Activated CD8-positive, alpha-beta memory T cell treated with anti-CD3 and anti-CD28 coated beads, Interleukin-2, amount 50 U/mL, for 1 hour (primary cell): ENCODE measurements around the gene VWF.
"Not testable (repeated sequence)": the region's sequence is repeated elsewhere in the genome, so short reads cannot be mapped to it uniquely, and the experiment has no call there.

Source experiments
- DNase-seq: peaks from one replicate; pipeline ENCODE4 v3.0.0-alpha.2; 2020; ENCODE audit errors: extremely low read depth

Gene VWF

DNA sequence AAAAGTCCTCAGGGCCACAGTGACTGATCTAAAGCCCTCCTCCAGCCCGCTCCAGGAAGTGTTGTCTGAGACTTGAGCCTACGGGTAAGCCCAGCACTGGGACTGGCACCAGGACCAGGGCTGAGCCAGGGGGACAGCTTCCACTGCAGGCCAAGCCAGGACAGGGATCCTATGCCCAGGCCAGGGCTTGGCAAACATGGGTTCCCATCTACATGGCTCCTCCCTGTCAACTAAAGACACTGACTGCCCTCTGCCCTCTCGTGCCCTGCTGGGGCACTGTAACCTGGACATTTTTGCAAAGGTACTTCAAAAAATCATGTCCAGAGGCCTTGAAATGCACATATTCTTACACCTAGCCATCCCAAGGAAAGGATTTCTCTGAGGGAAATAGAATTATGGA is 88.0 kb downstream of the VWF start:
- DNase-seq: no peak

DNA sequence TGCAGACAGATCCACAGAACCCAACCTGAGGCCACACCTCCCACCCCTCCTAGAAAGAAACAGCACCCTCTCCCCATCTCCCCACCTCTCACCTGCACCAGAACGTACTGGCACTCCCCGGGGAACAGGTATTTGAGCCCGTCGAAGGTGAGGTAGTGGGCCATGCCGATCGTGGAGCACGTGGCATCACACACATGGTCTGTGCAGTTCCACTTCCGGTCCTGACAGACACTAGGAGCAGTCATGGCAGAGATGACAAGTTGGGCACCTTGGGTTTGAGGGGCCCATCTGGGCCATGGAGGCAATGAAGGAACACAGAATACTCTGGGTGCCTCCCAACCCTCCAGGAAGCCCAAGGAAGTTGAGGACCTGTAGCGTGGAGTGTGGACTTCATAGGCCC is 89.9 kb downstream of the VWF start:
- no peak for DNase-seq

DNA sequence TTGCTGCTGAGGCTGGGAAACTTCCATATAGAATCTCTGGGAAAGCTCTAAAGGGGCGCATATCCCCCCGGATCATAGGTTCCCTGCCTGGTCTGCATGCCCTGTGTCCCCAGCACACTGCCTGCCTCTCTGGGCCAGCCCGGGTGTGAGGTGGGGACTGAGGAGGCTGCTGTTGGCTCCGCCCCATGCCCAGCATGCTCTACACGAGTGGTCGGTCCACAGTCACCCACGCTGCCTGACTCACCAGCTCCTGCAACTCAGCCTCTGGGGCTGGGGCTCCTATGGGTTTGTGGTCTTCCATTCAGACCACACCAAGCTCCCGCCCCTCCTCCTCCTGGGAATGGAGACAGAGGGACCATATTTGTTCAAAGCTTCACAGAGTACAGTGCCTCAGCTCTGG is 90.9 kb downstream of the VWF start:
- DNase-seq: no peak

DNA sequence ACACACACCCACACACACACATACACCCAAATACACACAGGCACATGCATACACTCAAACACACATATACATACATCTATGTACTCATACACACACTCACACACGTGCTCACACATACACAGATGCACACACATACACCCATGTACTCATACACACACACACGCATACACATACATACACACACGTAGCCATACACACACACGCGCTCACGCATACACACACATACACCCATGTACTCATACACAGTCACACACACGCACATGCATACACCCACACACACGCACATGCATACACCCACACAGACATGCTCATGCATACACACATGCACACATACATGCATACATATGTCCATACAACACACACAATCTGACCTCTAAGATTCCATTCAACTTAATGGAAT is 91.7 kb downstream of the VWF start:
- no peak for DNase-seq

DNA sequence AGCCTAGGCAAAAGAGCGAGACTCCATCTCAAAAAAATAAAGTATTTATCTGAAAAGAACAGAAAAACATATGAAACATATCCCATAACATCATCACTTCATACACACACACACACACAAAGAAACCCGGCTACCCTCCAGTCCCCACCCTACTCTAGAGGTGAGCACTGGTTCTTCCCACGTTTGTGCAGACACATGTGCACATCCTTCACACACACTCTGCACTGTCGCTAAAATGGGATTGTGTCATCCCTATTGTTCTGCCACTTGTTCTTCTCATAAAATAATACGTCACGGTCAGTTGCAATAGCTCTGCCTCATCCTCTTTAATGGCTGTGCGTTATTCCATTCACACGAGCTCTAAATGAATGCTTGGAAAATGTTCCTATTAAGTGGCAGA is 93.5 kb downstream of the VWF start:
- DNase-seq: no peak

DNA sequence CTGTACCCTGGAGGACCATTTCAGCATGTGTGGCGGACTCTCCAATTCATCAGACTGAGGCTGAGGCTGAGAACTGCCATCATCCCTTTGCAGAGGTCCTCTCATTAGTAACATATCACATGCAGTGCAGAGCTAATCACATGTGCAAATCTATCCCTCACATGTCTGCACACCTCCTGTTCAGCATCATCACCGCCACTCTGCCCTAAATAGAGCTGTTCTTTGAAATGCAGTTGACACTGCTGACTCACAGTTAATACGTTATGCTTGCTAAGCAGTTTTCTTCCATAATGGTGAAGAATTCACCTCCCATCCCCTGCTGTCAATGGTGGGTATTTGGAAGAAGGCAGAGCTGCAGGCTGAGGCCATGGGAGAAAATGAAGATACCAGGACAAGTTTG is 94.4 kb downstream of the VWF start:
- DNase-seq: no peak

DNA sequence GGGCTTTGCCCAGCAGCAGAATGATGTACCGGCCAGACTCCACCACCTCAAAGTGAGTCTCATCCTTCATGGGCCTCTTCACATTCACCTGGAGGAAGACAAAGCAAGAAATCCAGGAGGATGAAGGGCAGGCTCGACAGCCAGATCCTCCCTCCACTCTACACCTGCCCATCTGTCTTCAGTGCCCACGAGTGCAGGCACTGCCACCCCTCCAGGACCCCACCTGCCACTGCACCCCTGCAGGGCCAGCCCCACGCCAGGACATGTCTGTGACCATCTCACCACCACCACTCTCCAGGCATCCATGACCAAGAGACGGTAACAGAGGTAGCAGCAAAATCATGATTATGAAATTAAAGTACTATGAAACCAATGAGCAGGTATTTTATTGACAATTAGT is 95.1 kb downstream of the VWF start:
- DNase-seq: no peak

DNA sequence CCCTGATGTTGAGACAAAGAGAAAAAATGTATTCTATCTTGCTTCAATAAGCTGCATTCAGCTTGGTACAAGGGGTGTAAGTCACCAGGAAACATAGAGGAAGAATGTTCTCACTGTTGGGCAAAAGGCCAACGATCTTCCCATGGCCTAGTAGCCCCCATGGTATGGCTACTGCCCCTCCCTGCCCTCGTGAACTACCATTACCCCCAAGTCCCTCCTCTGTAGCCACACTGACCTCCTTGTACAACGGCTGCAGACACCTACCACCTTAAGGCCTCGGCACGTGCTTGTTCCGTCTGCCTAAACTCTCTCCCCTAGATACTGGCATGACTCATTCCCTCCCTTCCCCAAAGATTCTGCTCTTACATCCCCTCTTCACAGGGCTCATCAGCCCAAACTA is 97.5 kb downstream of the VWF start:
- DNase-seq: no peak

DNA sequence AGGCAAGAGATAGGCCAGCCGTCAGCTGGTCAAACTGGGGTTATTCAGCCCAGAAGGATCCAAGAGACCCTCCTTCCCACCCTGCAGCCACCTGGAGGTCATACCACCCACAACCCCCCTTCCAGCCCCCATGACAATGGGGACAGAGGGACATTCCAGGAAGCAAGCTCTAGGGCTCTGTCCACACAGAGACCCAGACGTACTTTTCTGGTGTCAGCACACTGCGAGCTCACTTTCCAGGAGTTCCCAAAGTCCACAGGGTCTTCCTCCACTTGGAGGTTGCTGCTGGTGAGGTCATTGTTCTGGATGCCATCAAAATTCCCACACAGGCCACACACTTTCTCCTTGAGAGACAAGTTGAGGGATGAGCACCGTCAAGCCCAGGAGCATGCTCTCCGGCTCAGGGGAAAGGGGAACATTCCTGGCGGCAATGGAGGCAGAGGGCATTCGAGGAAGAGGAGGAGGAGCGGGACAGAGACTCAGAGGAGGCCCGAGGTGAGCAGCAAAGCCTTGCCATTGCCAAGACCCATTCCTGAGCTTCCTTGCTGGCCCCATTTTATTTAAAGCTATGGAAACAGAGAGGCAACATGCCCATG is 98.7 kb downstream of the VWF start:
- not testable (repeated sequence) for DNase-seq

DNA sequence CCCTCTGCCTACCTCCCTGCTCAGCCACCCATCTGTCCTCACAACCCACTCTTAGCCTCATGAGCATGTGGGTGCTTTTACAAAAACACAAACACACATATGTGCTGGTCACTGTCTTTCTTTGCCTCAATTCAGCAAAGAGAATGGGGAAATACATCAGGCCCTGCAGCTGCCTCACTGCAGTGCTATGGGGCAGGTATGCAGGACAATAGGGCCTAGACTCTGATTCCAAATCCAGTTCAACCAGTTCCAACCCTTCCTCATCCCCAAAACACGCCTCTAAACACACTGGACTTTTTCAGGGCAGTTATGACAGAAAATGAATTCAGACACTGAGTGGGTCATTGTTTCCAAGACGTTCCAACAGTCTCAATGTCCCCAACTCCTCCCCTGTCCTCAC is 100.4 kb downstream of the VWF start:
- DNase-seq: not testable (repeated sequence)

DNA sequence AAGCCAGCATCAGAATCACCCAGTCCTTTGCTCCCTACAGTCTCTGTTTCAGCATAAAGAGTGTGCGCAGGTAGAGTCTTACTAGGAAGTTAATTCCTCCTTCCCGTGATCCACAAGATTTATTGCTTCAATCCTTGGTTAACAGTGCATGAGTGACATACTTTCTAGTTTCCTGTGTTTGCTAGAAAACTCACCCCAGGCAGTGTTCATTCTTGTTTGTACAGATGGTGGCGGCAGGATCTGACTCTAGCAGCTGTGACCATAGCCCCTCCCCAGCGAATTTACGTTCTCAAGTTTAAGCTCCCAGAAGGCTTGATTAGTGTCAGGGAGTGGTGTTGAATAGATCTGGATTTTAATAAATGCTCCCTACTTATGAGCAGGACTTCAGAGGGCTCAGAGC is 103.5 kb downstream of the VWF start:
- DNase-seq: no peak

DNA sequence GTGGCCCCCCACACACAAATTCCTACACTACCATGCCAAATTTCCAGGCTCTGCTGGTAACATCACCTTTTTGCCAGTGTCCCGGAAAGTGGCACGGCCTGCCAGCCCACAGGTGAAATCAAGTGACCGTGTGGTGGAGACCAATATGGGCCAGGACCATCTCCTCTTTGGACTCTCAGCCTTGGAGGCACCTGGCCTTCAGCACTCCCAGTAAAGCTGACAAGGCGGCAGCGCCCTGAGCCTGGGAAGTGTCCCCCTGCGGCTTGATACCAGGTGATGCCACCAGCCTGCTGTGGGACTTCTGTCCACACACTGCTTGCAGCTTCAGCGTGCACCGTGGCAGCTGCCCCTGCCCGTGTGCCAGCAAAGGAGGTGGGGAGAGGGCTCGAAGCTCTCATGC is 104.0 kb downstream of the VWF start:
- not testable (repeated sequence) for DNase-seq

DNA sequence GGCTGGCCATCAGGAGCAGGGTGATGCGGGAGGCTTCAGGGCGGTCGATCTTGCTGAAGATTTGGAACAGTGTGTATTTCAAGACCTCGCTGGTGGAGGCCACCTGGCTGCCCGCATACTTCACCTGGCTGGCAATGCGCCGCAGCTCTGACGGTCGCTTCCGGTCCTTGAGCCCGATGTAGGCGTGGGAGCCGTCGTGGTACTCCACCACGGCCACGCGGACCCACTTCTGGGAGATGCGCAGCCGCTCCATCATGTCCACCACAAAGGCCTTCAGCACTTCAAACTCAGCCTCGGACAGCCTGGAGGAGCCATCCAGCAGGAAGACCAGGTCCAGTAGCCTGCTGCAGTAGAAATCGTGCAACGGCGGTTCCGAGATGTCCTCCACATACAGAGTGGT is 105.2 kb downstream of the VWF start:
- DNase-seq: not testable (repeated sequence)

DNA sequence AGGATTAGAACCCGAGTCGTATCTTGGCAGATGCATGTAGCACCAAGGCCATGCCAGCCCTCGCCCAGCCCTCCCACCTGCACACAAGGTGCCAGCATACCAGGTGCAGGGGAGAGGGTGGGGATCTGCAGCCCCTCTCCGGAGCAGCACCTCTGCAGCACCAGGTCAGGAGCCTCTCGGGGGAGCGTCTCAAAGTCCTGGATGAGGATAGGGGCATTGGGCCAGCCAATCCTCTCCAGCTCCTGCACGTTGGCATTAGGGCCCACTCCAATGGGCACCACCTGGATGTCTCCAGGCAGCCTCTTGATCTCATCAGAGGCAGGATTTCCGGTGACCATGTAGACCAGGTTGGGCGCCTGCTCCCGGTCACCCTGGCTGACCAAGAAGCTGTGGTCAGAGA is 106.2 kb downstream of the VWF start:
- no peak for DNase-seq

DNA sequence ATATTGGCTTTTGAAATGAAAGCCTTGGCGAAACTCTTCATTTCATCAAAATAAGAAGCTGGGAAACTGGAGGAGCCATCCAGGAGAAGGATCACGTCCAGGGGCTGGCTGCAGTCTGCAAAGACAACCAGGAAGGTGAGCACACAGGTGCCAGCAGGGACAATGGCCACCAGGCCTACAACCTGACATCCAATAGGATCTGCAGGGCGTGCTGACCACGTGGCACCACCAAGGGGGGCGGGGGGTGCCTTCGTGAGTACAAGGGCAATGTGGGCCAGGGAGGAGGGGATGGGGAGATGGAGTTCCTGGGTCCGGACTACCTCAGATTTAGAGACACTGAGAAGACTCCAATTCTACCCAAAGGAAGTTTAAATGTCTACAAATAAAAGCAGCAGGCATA is 107.7 kb downstream of the VWF start:
- no peak for DNase-seq

DNA sequence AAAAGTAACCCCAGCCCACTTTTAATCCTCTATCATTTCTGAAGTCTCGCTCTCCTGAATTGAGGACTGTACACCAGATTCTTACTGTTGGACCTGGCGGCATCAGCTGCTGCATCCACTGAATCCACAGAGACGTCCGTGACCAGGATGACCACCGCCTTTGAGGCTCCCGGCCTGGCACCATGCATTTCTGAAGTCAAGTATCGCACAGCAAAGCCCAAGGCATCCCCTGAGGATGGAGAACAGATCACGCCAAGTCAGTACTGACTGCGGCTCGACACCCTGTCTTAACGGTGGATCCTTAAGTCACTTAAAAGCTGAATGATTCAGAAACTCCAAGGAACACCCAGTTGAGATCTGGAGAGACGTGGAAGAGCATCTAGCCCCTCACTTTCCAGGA is 108.5 kb downstream of the VWF start:
- DNase-seq: not testable (repeated sequence)

DNA sequence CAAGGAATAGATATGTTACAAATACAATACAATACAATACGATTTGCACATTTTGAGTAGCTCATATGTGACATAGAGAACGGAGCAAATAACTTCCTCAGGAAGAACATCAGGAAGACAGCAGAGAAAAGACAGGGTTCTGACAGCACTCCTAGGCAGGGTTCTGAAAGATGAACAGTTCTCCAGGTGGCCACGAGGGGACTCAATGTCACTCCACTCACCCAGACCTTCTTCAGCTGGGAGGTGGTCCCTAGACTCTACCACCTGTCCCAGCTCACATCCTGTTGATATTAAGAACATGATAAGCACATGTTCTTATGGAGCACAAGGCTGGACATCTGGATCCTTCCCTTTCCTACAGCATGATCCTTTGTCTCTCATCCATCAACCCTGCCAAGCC is 109.2 kb downstream of the VWF start:
- DNase-seq: not testable (repeated sequence)

DNA sequence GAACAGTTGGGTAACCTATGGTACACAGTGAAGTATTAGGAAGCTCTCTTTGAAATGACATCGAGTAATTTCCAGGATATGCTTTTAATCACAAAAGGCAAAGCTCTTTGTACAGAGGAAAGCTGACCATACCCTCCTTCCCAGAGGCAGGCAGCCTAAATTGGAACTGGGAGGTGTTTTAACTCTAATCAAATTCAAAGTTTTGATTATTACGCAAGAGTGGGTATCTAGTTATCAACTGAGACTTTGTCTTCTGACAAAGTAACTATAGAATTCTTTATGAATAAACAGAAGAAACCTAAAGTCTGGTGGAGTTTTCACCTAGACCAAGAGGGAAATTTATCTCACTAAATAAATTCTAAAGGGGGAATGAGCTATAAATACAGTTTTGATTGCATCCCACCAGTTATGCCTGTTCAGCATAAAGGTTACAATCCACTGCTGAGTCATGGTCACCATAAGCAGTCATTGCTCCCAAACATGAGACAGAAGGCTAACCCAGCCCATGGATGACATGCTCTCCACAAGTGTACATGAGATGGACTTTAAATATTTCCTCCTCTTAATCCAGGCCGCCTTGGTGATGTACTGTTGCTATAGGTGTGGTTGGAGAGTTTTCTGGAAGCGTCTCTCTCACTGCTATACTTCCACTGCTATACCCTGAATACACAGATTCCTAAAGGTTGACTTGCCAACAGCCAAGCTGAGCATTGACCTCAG is 113.7 kb downstream of the VWF start:
- DNase-seq: not testable (repeated sequence)

DNA sequence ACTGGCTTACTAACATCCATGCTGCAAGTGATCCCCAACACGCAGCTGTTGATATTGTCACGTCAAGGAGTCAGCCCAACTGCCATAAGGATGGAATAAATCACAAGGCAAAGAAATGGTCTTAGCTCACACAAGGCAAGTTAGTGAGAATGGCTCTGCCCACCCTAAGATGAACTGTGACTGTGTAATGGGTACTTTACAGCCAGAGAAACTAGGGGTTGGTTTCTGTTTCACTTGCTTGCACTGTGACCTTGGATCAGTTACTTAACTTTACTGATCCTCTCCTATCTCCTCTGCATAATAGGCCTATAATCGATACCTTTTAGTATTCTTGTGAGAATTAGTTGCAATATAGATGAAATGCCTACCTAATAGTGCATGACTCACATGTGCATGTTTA is 127.2 kb downstream of the VWF start:
- DNase-seq: no peak

DNA sequence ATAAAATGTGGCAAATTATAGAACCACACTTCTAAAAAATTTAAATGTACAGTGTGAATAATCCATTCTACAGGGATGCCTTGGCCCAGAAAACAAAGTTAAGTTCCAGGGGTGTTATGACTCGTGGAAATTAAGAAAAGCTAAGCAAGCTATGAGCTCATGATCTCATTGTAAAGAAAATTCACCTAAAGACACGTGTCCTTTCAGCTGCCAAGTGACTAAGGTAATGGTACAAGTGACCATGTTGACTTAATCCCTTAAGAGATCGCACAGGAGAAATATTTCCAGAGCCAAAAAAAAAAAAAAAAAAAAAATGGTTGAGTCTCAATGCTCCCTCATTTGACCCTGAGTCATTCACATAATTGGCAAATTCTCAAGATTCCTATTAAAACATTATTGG is 128.0 kb downstream of the VWF start:
- DNase-seq: no peak

DNA sequence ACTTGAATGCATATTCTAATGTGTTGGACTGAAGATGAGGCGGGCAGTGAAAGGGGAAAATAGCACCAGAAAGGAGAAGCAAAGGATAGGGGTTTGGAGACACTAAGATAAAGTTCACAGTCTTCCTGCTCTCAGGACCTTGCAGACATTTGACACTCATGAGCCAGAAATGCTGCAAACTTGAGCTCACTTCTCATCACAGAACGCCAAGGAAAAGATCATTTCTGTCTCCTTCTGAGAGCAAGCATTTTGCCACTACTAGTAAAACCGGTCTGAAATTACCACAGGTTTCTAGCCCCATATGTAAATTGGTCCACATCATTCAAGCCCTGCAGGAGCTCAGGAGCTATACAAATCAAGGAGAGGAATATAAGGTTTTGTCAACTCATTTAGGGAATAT is 134.8 kb downstream of the VWF start:
- no peak for DNase-seq

DNA sequence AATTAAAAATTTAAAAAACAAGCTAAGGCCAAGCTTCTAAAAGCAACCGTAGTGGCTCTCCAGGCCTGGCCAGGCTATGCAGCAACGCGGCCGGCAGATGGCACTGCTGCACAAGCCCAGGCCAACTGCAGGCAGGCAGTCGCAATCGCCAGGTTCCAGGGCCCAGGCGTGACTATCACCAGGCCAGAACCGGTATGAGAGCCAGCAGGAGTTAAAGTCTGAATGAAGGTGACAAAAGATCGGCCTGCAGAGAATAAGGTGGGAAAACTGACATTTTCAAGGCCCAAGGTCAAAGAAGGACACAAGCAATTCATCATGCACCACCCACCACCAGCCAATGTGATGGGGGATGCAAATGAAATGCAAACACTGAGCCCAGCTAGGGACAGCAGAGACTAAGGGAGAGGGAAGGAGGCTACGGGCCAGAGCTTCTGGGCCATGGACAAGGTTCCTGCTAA is 135.8 kb downstream of the VWF start:
- no peak for DNase-seq

DNA sequence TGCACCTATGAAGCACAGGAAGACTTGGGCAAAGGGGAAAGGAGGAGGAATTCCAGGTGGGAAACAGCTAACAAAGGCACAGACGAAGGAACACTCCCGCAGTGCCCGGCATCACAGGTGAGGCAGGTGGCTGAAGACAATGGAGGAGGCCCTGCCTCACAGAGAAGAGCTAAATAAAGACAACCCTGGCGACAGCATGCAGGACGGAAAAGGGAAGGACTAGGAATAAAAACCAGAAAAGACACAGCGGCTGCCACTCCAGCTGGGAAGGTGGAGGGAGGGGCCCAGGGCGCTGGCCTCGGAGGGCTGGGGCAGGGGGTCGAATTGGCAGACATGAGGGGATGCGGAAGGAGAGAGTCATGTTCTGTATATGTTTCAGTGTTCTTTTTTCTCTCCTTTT is 136.4 kb downstream of the VWF start:
- no peak for DNase-seq

DNA sequence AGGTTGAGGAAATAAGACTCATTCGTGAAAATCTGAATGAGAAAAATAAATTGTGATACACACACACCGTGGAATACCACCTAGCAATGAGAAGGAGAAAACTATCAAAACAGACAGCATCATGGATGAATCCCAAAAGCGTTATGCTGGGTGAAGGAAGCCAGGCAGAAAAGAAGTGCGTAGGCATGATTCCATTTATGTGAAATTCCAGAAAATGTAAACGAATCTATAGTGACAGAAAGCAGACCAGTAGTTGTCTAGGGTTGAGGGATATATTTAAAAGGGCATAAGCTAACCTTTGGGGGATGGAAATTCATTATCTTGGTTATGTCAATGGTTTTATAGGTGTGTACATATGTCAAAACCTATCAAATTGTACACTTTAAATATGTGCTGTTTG is 136.9 kb downstream of the VWF start:
- no peak for DNase-seq
